HL-60 (cell line): Measurements from ENCODE around the gene DIP2C.
"Not testable (repeated sequence)": the region's sequence is repeated elsewhere in the genome, so short reads cannot be mapped to it uniquely, and the experiment has no call there.

Experiments used
- DNase-seq, 2 experiments: peaks; one replicate each; pipeline ENCODE4 v3.0.0-alpha.2; 2010 to 2020; ENCODE audit warnings: low read depth in 1 of 2, low spot score in 1 of 2
- H3K27ac ChIP-seq: fragments of 250-450 bp; sonication (Bioruptor Pico); replicated peaks from 2 replicates; pipeline ENCODE4 v1.5.1; 2020; ENCODE audit warnings: mild to moderate bottlenecking, moderate library complexity
- H3K27me3 ChIP-seq: fragments of 250-450 bp; sonication (Bioruptor Pico); 2 replicates; pipeline ENCODE4 v1.5.1; 2021; ENCODE audit warnings: mild to moderate bottlenecking, moderate library complexity; ENCODE audit not compliant: insufficient read depth, poor library complexity, severe bottlenecking
- H3K4me3 ChIP-seq: replicated peaks from 2 replicates; pipeline ENCODE4 v1.5.1; 2011; ENCODE audit warnings: mild to moderate bottlenecking, control low read depth, low read length; ENCODE audit not compliant: insufficient read depth
- GABPA ChIP-seq: IDR thresholded peaks from 2 replicates; pipeline ENCODE4 v1.6.1; 2012; ENCODE audit warnings: low read depth
- POLR2AphosphoS5 ChIP-seq: IDR thresholded peaks from 2 replicates; pipeline ENCODE4 v1.6.1; 2012; ENCODE audit warnings: low read depth
- SPI1 ChIP-seq: IDR thresholded peaks from 2 replicates; pipeline ENCODE4 v1.6.1; 2012; ENCODE audit warnings: low read depth, mild to moderate bottlenecking, borderline replicate concordance
- TF ChIP-seq, protein P1 (sequence below): IDR thresholded peaks from 2 replicates; pipeline ENCODE4 v1.6.1; 2012; ENCODE audit warnings: low read depth; ENCODE audit not compliant: insufficient replicate concordance
- TF ChIP-seq, protein P2 (sequence below): IDR thresholded peaks from one replicate; pipeline ENCODE4 v1.5.1; 2011; ENCODE audit warnings: low read length, control low read depth, inconsistent platforms; ENCODE audit not compliant: insufficient read depth

The DIP2C gene

DNA sequence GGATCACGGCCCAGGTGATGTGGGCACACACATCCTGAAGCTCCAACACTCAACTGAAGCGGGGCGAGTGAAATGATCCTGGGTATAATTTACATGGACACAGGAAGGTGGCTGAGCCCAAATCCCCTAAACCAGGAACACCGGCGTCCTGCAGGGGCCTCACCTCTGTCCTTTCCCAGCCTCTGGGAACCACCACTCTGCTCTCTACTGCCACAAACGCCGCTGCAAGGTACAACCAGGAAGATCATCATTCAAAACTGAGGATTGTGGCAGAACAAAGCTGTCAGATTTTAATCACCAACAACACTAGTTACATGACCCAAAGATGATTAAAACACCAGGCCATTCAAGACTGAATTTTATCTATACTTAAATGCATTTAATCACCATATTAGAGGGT is 104.0 kb downstream of the DIP2C start:
- no peak for DNase-seq
- H3K4me3 ChIP-seq = no peak overlapping the region
- no peaks in the 10 kb centered on the region for H3K27me3 ChIP-seq

DNA sequence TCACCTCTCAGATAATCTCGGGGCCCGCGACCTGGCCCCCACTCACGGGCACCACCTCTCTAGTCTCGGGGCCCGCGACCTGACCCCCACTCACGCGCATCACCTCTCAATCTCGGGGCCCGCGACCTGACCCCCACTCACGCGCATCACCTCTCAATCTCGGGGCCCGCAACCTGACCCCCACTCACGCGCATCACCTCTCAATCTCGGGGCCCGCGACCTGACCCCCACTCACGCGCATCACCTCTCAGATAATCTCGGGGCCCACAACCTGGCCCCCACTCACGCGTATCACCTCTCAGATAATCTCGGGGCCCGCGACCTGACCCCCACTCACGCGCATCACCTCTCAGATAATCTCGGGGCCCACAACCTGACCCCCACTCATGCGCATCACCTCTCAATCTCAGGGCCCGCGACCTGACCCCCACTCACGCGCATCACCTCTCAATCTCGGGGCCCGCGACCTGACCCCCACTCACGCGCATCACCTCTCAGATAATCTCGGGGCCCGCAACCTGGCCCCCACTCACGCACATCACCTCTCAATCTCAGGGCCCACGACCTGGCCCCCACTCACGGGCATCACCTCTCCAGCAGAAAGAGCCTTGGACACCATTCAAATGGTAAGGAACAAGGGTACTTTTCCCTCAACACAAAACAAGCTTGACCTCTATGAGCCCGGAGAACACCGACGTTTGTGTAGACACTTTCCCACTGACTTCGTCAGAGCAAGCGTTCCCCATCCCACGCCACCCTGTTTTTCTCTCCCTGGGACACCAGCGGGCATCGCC is 104.8 kb downstream of the DIP2C start:
- H3K4me3 ChIP-seq, DNase-seq, H3K27me3 ChIP-seq, H3K27ac ChIP-seq: not testable (repeated sequence)

More for the DNA sequence above, 104.0 kb downstream of the DIP2C start:
- no peak for TF ChIP-seq SPI1
- no peak for TF ChIP-seq POLR2AphosphoS5
- TF ChIP-seq, protein P1, sequence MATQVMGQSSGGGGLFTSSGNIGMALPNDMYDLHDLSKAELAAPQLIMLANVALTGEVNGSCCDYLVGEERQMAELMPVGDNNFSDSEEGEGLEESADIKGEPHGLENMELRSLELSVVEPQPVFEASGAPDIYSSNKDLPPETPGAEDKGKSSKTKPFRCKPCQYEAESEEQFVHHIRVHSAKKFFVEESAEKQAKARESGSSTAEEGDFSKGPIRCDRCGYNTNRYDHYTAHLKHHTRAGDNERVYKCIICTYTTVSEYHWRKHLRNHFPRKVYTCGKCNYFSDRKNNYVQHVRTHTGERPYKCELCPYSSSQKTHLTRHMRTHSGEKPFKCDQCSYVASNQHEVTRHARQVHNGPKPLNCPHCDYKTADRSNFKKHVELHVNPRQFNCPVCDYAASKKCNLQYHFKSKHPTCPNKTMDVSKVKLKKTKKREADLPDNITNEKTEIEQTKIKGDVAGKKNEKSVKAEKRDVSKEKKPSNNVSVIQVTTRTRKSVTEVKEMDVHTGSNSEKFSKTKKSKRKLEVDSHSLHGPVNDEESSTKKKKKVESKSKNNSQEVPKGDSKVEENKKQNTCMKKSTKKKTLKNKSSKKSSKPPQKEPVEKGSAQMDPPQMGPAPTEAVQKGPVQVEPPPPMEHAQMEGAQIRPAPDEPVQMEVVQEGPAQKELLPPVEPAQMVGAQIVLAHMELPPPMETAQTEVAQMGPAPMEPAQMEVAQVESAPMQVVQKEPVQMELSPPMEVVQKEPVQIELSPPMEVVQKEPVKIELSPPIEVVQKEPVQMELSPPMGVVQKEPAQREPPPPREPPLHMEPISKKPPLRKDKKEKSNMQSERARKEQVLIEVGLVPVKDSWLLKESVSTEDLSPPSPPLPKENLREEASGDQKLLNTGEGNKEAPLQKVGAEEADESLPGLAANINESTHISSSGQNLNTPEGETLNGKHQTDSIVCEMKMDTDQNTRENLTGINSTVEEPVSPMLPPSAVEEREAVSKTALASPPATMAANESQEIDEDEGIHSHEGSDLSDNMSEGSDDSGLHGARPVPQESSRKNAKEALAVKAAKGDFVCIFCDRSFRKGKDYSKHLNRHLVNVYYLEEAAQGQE = no peak
- TF ChIP-seq, protein P2, sequence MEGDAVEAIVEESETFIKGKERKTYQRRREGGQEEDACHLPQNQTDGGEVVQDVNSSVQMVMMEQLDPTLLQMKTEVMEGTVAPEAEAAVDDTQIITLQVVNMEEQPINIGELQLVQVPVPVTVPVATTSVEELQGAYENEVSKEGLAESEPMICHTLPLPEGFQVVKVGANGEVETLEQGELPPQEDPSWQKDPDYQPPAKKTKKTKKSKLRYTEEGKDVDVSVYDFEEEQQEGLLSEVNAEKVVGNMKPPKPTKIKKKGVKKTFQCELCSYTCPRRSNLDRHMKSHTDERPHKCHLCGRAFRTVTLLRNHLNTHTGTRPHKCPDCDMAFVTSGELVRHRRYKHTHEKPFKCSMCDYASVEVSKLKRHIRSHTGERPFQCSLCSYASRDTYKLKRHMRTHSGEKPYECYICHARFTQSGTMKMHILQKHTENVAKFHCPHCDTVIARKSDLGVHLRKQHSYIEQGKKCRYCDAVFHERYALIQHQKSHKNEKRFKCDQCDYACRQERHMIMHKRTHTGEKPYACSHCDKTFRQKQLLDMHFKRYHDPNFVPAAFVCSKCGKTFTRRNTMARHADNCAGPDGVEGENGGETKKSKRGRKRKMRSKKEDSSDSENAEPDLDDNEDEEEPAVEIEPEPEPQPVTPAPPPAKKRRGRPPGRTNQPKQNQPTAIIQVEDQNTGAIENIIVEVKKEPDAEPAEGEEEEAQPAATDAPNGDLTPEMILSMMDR = no peak
- no peak for TF ChIP-seq GABPA
- H3K27ac ChIP-seq = no peak overlapping the region

DNA sequence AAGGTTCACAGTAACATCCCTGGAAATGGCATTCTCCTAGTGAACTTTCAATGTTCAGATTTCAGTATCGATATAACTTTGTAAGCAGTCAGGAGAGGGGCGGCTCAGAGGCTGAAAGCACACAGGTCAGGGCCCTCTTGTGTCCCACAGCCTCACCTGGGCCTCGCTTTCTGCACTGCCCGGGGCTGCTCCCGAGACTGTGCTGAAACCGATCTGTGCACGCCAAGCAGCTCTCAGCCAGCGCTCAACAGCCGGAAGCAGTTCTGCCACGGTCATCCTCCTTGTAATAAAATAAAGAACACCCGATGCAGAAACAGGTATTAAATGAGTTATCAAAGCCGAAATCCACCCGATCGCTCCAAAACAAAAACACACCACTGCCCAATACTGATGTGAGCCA is 106.0 kb downstream of the DIP2C start:
- TF ChIP-seq GABPA (no peak), SPI1 (no peak), POLR2AphosphoS5 (no peak)
- TF ChIP-seq, protein P1 = no peak
- TF ChIP-seq, protein P2 = no peak
- H3K27me3 ChIP-seq = no peaks in the 10 kb centered on the region
- DNase-seq = no peak
- H3K4me3 ChIP-seq = no peak overlapping the region
- H3K27ac ChIP-seq = no peak overlapping the region

DNA sequence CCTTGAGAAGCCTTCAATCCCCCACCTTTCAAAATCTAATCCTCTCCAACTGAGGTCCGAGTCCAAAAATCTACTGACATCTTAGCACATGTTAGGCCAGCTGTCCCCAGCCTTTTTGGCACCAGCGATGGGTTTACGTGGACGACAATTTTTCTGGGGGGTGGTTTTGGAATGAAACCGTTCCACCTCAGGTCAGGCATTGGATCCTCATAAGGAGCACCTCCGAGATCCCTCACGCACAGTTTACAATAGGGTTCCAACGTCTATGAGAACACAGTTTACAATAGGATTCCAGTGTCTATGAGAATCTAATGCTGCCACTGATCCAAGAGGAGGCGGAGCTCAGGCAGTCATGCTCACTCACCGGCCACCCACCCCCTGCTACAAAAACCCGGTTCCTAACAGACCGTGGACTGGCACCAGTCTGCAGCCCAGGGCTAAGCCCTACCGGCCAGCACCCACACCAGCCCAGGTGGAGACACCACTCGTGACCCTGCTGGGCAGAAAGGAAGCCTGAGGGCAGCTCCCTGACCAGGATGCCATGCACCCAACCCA is 107.6 kb downstream of the DIP2C start:
- Histone ChIP-seq H3K27ac (no peak overlapping the region), H3K4me3 (no peak overlapping the region), H3K27me3 (no peaks in the 10 kb centered on the region)
- TF ChIP-seq, protein P1 = no peak
- TF ChIP-seq SPI1 (no peak), GABPA (no peak), POLR2AphosphoS5 (no peak)
- TF ChIP-seq, protein P2 = no peak
- no peak for DNase-seq
